HepG2 (cell line): ENCODE data around the gene ZNF687. TPM values are rescaled to one million over a fixed set of nuclear protein-coding genes. Genes with fewer than 3 reads are reported as not detected.

Experiments
- CBX1 ChIP-seq: IDR thresholded peaks from one replicate; pipeline ENCODE4 v1.6.1; 2016; ENCODE audit warnings: antibody characterized with exemption, low read depth
- GTF2F1 ChIP-seq: fragments of 150-350 bp; IDR thresholded peaks from 2 replicates; pipeline ENCODE4 v1.6.1; 2014; ENCODE audit warnings: low read length
- GTF3A ChIP-seq: sonication (generic); formaldehyde crosslinking; conservative IDR thresholded peaks from 2 replicates; pipeline ENCODE4 v1.4.0; 2020; ENCODE audit warnings: mild to moderate bottlenecking, missing genetic modification reagents
- MIER2 ChIP-seq: IDR thresholded peaks from 2 replicates; pipeline ENCODE4 v1.6.1; 2016; ENCODE audit warnings: missing biosample characterization, missing genetic modification reagents
- PAF1 ChIP-seq: IDR thresholded peaks from 2 replicates; pipeline ENCODE4 v1.6.1; 2016; ENCODE audit warnings: missing genetic modification reagents, missing compliant biosample characterization
- POLR2G ChIP-seq: fragments of 200-400 bp; formaldehyde crosslinking; IDR thresholded peaks from 2 replicates; pipeline ENCODE4 v1.6.1; 2018; ENCODE audit warnings: mild to moderate bottlenecking, low read depth, low read length, moderate library complexity
- TGIF2 ChIP-seq: IDR thresholded peaks from 2 replicates; pipeline ENCODE4 v1.6.1; 2016; ENCODE audit warnings: control low read depth, missing compliant biosample characterization
- ZFP36L2 ChIP-seq: sonication (generic); formaldehyde crosslinking; IDR thresholded peaks from 2 replicates; pipeline ENCODE4 v1.4.0; 2020; ENCODE audit warnings: missing genetic modification reagents
- ZNF138 ChIP-seq: sonication (generic); formaldehyde crosslinking; IDR thresholded peaks from 2 replicates; pipeline ENCODE4 v1.5.0; 2020; ENCODE audit warnings: mild to moderate bottlenecking, low read depth, missing genetic modification reagents
- ZNF501 ChIP-seq: sonication (generic); formaldehyde crosslinking; IDR thresholded peaks from 2 replicates; pipeline ENCODE4 v1.5.1; 2020; ENCODE audit warnings: mild to moderate bottlenecking, moderate library complexity, missing genetic modification reagents
- polyA plus RNA-seq, 8 experiments: library from polyadenylated mRNA; depleted of rRNA in 3 of 8; stranded (reverse) in 7 of 8; unstranded in 1 of 8; fragments of >200 nt; fragmentation: Illumina TruSeq in 4 of 8; extraction: Trizol in 4 of 8; gene quantifications; 2 replicates each; pipeline versions ENCODE4 v1.2.1 to v1.2.3, GENCODE V29; 2011 to 2016; ENCODE audit warnings: low read depth in 4 of 8, missing spikeins in 1 of 8, mixed read lengths in 1 of 8; ENCODE audit not compliant: insufficient read depth in 1 of 8
- total RNA-seq, 5 experiments: library from RNA; depleted of rRNA; stranded (reverse); fragments of >200 nt; fragmentation: Illumina TruSeq; extraction: Trizol; gene quantifications; 2 replicates each; pipeline ENCODE4 v1.2.3, GENCODE V29; 2016; ENCODE audit warnings: low read depth in 1 of 5
- TF ChIP-seq, protein P1 (sequence below): sonication (generic); formaldehyde crosslinking; IDR thresholded peaks from 2 replicates; pipeline ENCODE4 v1.8.0; 2023; ENCODE audit warnings: mild to moderate bottlenecking, missing genetic modification reagents
- TF ChIP-seq, protein P2 (sequence below): IDR thresholded peaks from 2 replicates; pipeline ENCODE4 v1.6.1; 2016; ENCODE audit warnings: missing biosample characterization, missing genetic modification reagents, low read depth
- TF ChIP-seq, protein P3 (sequence below): sonication (generic); formaldehyde crosslinking; IDR thresholded peaks from 2 replicates; pipeline ENCODE4 v1.5.0; 2020; ENCODE audit warnings: mild to moderate bottlenecking, missing genetic modification reagents
- TF ChIP-seq, protein P4 (sequence below): sonication (generic); formaldehyde crosslinking; conservative IDR thresholded peaks from 2 replicates; pipeline ENCODE4 v1.8.0; 2022; ENCODE audit warnings: low read depth, missing genetic modification reagents

The ZNF687 gene
- total and polyA plus RNA-seq, 2 of the 13 experiments (the other 11 are each of a cell fraction or from before 2014, with no cell fraction given): 14.1 to 16.5 TPM

DNA sequence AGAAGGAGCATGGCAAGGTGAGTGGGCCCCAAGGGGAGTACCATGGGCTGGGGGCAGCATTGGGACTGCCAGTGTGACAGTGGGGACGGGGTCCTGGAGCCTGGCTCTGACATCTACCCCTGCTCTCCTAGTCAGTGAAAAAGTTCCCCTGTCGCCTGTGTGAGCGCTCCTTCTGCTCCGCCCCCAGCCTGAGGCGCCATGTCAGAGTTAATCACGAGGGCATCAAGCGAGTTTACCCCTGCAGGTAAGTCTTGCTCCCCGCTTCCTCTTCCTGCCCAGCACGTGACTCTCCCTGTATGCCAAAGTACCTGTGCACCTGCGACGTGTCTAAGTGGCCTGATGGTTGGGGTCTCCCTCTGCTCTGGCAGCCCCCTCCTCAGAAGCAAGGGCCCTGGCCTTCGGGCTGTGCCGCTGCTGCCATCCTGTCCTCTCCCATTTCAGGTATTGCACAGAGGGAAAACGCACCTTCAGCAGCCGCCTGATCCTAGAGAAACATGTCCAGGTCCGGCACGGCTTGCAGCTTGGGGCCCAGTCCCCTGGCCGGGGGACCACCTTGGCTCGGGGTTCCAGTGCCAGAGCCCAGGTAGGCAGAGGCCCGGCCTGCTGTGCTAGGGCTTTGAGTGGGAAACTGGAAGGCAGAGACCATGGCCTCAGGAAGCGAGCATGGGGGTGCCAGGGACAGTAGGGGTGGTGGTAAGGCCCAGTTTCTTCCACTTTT, 8.1 kb downstream of the ZNF687 start (continued):
- TF ChIP-seq, protein P1, sequence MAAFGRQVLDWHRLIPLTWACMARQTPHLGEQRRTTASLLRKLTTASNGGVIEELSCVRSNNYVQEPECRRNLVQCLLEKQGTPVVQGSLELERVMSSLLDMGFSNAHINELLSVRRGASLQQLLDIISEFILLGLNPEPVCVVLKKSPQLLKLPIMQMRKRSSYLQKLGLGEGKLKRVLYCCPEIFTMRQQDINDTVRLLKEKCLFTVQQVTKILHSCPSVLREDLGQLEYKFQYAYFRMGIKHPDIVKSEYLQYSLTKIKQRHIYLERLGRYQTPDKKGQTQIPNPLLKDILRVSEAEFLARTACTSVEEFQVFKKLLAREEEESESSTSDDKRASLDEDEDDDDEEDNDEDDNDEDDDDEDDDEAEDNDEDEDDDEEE (CRISPR knock-in tag): no peak
- no peak for TF ChIP-seq MIER2 (CRISPR knock-in tag)
- TF ChIP-seq, protein P2, sequence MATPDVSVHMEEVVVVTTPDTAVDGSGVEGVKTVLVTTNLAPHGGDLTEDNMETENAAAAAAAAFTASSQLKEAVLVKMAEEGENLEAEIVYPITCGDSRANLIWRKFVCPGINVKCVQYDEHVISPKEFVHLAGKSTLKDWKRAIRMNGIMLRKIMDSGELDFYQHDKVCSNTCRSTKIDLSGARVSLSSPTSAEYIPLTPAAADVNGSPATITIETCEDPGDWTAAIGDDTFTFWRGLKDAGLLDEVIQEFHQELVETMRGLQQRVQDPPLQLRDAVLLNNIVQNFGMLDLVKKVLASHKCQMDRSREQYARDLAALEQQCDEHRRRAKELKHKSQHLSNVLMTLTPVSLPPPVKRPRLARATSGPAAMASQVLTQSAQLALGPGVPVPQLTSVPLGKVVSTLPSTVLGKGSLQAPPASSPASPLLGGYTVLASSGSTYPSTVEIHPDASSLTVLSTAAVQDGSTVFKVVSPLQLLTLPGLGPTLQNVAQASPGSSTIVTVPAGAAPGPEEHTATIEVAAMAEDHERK (CRISPR knock-in tag): no peak
- TF ChIP-seq, protein P3, sequence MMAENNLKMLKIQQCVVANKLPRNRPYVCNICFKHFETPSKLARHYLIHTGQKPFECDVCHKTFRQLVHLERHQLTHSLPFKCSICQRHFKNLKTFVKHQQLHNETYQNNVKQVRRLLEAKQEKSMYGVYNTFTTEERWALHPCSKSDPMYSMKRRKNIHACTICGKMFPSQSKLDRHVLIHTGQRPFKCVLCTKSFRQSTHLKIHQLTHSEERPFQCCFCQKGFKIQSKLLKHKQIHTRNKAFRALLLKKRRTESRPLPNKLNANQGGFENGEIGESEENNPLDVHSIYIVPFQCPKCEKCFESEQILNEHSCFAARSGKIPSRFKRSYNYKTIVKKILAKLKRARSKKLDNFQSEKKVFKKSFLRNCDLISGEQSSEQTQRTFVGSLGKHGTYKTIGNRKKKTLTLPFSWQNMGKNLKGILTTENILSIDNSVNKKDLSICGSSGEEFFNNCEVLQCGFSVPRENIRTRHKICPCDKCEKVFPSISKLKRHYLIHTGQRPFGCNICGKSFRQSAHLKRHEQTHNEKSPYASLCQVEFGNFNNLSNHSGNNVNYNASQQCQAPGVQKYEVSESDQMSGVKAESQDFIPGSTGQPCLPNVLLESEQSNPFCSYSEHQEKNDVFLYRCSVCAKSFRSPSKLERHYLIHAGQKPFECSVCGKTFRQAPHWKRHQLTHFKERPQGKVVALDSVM (CRISPR knock-in tag): no peak
- no peak for TF ChIP-seq ZFP36L2 (CRISPR knock-in tag)
- TF ChIP-seq ZNF501 (CRISPR knock-in tag): no peak
- TF ChIP-seq GTF2F1: no peak
- TF ChIP-seq CBX1: no peak
- no peak for TF ChIP-seq GTF3A (CRISPR knock-in tag)
- TF ChIP-seq POLR2G: peak; percentile 15; the same call in 1 of the 2 replicates
- TF ChIP-seq, protein P4, sequence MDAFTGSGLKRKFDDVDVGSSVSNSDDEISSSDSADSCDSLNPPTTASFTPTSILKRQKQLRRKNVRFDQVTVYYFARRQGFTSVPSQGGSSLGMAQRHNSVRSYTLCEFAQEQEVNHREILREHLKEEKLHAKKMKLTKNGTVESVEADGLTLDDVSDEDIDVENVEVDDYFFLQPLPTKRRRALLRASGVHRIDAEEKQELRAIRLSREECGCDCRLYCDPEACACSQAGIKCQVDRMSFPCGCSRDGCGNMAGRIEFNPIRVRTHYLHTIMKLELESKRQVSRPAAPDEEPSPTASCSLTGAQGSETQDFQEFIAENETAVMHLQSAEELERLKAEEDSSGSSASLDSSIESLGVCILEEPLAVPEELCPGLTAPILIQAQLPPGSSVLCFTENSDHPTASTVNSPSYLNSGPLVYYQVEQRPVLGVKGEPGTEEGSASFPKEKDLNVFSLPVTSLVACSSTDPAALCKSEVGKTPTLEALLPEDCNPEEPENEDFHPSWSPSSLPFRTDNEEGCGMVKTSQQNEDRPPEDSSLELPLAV (CRISPR knock-in tag): no peak
- TF ChIP-seq TGIF2 (CRISPR knock-in tag): no peak
- peak; percentile 35 for TF ChIP-seq PAF1 (CRISPR knock-in tag)
- TF ChIP-seq ZNF138 (CRISPR knock-in tag): no peak
